CD4-positive, alpha-beta T cell treated with Interleukin-17A for 1 hour (primary cell): ENCODE results near the gene SRM.
A peak's percentile ranks its signal among the peaks of the same experiment; 100 is the strongest.

Experiments used
- DNase-seq: peaks from one replicate; pipeline ENCODE4 v3.0.0-alpha.2; 2020

Gene SRM

DNA sequence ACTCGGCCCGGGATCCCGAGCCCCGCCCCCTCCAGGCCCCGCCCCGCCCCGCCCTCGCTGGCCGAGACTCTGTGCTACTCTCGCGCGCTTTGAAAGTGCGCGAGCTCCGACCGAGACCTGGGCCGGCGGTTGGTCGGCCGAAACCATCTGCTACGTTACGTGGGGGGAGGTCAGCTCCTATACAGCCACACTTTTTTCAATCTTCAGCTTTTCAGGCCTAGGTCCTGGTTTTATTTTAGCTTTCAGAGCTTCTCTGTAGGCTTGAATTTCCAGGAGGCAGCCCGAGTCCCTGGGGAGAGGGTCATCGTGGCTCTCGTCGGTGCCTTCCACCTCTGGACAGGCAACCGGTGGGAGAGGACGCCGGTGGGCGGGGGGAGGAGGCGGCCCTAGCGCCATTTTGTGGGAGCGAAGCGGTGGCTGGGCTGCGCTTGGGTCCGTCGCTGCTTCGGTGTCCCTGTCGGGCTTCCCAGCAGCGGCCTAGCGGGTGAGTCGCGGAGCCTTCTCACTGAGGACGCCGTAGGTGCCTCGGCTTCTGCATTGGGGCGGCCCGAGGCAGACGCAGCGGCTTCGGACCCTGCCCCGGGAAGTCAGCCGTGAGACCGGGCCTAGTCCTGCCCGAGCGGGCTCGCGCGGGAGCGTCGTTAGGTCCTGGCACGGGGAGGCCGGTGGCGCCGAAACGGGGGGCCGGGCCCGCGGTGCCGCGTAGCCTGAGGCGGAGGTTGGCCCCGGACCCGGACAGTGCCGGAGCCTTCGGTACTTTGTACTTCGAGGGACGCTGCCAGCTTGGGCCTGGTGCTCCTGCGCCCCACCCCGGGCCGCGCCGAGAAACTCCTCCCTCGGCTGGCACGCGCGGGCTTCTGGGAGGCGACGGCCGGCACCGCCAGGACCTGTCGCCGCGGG lies 47.3 kb downstream of the SRM start, which contains the start of gene TARDBP:
TARDBP (plus strand) TSS at position 395 of the 900 bp plus-strand sequence. CDS start 1,074 bp downstream, outside the sequence.
- DNase-seq: peak; percentile 92
